GM13977 (cell line): Measurements from ENCODE around the gene EPAS1.

Experiments used
- DNase-seq: peaks from one replicate; pipeline ENCODE4 v3.0.0; 2012; ENCODE audit warnings: low spot score
- CTCF ChIP-seq: IDR thresholded peaks from 2 replicates; pipeline ENCODE4 v1.5.1; 2012; ENCODE audit warnings: mild to moderate bottlenecking, control low read depth; ENCODE audit not compliant: insufficient read depth; ENCODE audit errors: extremely low read depth, missing control alignments
- in situ Hi-C: fragments of 300-500 bp; cut with MboI; formaldehyde crosslinking; loops from one replicate; pipeline ENCODE4 v1.12.0; 2022; ENCODE audit warnings: low sequenced_read_pairs, low pct_unique_long_range_greater_than_20kb, mixed read lengths, inconsistent platforms; ENCODE audit not compliant: unreplicated experiment

Gene EPAS1

GRCh38 chr2:46428911-46429436, 131.8 kb downstream of the EPAS1 start:
- TF ChIP-seq CTCF: no peak
- DNase-seq: no peak
- in situ Hi-C loops: no loop called here

- no peak for TF ChIP-seq CTCF
- in situ Hi-C loops: no loop called here
- DNase-seq: no peak
Observed at GRCh38 chr2:46430413-46430812, 133.2 kb downstream of the EPAS1 start.

- TF ChIP-seq CTCF: no peak
- in situ Hi-C loops: no loop called here
- DNase-seq: no peak
Observed at GRCh38 chr2:46430992-46431391, 133.8 kb downstream of the EPAS1 start.

- no peak for DNase-seq
- in situ Hi-C loops: no loop called here
- no peak for TF ChIP-seq CTCF
Observed at GRCh38 chr2:46431481-46432235, 134.5 kb downstream of the EPAS1 start.

- no peak for DNase-seq
- in situ Hi-C loops: no loop called here
- TF ChIP-seq CTCF: no peak
Observed at GRCh38 chr2:46434851-46435273, 137.7 kb downstream of the EPAS1 start.

- in situ Hi-C loops: no loop called here
- TF ChIP-seq CTCF: no peak
- no peak for DNase-seq
Observed at GRCh38 chr2:46435353-46435752, 138.1 kb downstream of the EPAS1 start.
